GM10266 (cell line): ENCODE results near the gene LZTFL1.

Experiments used
- DNase-seq: peaks from one replicate; pipeline ENCODE4 v3.0.0; 2012; ENCODE audit errors: extremely low spot score
- CTCF ChIP-seq: IDR thresholded peaks from 2 replicates; pipeline ENCODE4 v1.5.1; 2012; ENCODE audit warnings: mild to moderate bottlenecking, low read depth; ENCODE audit not compliant: control insufficient read depth, insufficient read depth; ENCODE audit errors: missing control alignments

The LZTFL1 gene

DNA sequence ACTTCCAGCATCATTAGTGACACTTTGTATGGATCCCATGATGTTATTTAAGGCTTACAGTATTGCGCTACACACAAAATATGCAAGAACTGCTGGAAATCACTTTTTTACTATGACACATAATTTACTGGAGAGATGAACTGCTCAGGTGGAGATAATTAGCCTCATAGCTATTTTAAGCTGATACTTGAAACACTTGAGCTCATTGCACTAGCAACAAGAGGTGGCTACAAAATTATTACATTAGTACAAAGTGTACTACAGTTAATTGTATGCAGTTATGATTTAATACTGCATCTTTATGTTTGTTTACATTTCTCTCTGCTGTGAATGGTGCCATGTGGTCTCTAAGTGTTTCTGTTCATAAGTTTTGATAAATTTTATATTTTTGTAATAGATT lies 6.5 kb upstream of the LZTFL1 start:
- DNase-seq, result no peak
- no peak for TF ChIP-seq CTCF

DNA sequence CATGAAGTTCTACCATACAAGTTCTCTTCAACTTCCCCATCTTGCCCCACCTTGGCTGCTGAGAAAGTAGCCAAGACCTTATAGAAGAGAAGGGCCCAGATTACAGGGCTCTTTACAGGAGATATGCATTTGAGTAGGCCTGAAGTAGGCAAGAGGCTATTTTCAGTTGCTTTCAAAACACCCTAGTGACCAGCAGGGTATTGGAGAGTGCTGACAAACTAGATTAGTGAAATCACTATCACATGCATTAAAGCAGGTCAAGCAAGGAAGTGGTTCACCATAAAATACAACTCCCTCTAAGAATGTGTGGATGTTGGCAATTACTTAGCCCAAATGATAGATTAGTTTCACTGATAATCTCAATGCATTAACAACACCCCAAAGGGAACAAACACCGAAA lies 2.7 kb upstream of the LZTFL1 start:
- DNase-seq, result no peak
- no peak for TF ChIP-seq CTCF

DNA sequence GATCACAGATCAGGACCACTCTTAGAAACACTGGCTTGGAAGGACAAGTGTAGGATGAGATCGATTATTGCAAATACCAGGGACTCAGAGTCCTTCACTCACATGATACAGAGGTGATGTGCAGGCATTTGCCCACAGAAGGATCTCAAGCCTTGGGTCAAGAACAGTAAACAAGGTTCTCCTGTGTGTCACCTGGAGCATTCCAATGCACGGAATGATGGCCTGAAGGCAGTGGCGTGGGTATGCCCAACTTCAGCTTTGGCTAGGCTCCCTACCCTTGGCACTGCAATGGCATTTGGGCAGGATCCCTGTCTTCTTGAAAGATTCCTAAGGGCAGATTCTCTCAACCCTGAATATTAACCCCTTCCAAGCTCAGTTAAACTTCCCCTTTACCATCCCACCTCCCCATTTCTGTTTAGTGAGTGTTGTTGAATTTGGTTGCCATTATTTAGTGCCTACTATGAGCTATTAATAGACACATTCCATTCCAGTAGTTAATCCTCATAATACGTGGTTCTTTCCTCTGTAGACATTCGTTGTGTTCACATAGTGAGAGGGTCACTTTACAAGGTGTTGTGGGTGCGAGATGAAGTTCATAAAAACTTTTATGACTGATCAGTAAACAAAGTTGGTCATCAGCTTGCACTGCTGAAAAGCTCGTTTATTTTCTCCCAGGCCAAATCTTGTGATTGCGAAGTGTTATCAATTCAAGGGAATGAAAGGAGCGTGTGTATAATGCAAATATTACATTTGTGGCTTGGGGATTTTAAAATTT lies 1.1 kb upstream of the LZTFL1 start:
- DNase-seq, result no peak
- no peak for TF ChIP-seq CTCF

DNA sequence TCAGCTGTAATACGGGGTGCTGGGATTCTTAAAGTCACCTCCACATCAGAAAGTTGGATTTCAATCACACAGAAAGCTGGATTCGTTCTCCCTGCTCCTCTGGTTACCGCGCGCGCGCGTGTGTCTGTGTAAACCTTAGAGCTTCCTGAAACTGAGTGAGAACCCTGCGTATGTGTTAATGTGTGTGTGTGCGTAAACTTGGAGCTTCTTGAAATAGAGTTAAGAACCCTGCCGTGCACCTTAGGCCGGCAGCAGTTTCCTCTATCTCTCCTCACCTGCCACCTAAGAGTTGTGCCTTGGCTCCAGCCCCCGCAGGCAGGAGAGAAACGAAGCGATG lies 531 bp downstream of the LZTFL1 start:
- DNase-seq, result no peak
- TF ChIP-seq CTCF, result no peak

DNA sequence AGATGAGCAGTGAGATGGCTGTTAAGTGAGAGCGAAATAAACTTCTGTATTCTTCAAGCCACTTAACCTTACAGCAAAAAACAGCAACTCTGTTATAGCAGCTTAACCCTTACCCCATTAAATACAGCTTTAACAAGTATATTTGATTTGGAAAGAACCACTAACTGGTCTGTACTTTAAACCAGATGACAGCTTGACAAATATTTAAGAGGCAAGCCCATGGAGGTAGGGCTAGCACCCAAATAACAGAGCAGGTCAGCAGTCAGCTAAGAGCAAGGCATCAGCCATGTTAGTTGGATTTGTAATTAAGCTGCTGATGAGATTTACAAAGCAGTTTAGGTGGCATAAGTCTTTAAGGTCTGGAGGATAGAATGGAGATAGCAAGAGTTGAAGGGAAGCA lies 3.5 kb downstream of the LZTFL1 start:
- TF ChIP-seq CTCF, result no peak
- no peak for DNase-seq

- DNase-seq, result no peak
- peak; percentile 37 for TF ChIP-seq CTCF
These were observed 9.2 kb downstream of the LZTFL1 start for GRCh38 chr3:45832699-45833098.

DNA sequence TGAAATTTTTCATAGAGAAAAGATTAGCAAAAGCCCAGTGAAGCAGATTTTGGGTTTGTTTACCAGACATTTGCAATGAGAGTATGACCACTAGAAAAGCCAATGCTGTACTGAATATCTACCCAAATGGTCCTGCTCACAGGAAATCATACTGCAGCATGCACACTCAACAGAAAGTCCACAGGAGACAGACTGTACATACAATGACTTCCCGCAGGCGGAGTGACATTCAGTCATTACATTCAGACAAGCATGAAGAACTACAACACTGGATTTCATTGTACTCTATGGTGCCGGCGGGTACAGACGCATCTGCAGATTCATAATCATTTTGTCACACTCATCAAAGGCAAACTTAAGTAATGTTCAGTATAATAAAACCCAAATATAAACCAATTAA lies 11.8 kb downstream of the LZTFL1 start:
- TF ChIP-seq CTCF, result no peak
- no peak for DNase-seq
